OCI-LY7 (cell line): ENCODE results near the gene SENP1. TPM values are rescaled to one million over a fixed set of nuclear protein-coding genes. Genes with fewer than 3 reads are reported as not detected.

ENCODE experiments used
- BruUV-seq: library from RNA; stranded (reverse); fragments of 400-500 nt; replicated peaks from 2 replicates; lab custom pipeline; 2021; lab: Mats Ljungman, UMichigan
- CTCF ChIA-PET: fragments of 300-600 bp; sonication (Branson Sonifier 250); formaldehyde crosslinking; loops from one replicate; lab custom pipeline; 2022; ENCODE audit warnings: antibody characterized with exemption; ENCODE audit not compliant: unreplicated experiment; lab: Charles Lee
- POLR2A ChIA-PET: fragments of 300-600 bp; sonication (Branson Sonifier 250); formaldehyde crosslinking; loops from one replicate; lab custom pipeline; 2022; ENCODE audit warnings: antibody characterized with exemption; lab: Charles Lee
- DNase-seq: peaks from one replicate; pipeline ENCODE4 v3.0.0-alpha.2; 2015; ENCODE audit warnings: low spot score
- H2AFZ ChIP-seq: fragments of 200-600 bp; sonication (generic), shearing (Covaris generic); 2 replicates; pipeline ENCODE4 v1.6.1; 2014; ENCODE audit warnings: mild to moderate bottlenecking, antibody characterized with exemption, low read length, moderate library complexity
- H3K27ac ChIP-seq: fragments of 200-600 bp; sonication (generic); 2 replicates; pipeline ENCODE4 v1.5.1; 2014; ENCODE audit warnings: mixed run types, low read depth, mild to moderate bottlenecking, moderate library complexity, low read length, inconsistent platforms; ENCODE audit not compliant: poor library complexity, severe bottlenecking
- H3K36me3 ChIP-seq: fragments of 200-600 bp; sonication (generic); 2 replicates; pipeline ENCODE4 v1.6.1; 2014; ENCODE audit warnings: mild to moderate bottlenecking, antibody characterized with exemption, low read length, moderate library complexity, mixed read lengths; ENCODE audit not compliant: insufficient read depth
- H3K4me1 ChIP-seq: fragments of 200-600 bp; sonication (generic); 2 replicates; pipeline ENCODE4 v1.5.1; 2014; ENCODE audit warnings: mild to moderate bottlenecking, low read length; ENCODE audit not compliant: insufficient read depth, poor library complexity, severe bottlenecking
- H3K4me2 ChIP-seq: fragments of 200-600 bp; sonication (generic); 2 replicates; pipeline ENCODE4 v1.6.1; 2014; ENCODE audit warnings: mild to moderate bottlenecking, low read length
- H3K4me3 ChIP-seq: fragments of 200-600 bp; sonication (generic); 2 replicates; pipeline ENCODE4 v1.5.1; 2014; ENCODE audit warnings: mild to moderate bottlenecking, low read depth, low read length; ENCODE audit not compliant: poor library complexity, severe bottlenecking
- H3K79me2 ChIP-seq: fragments of 200-600 bp; sonication (generic); 2 replicates; pipeline ENCODE4 v1.6.1; 2016; ENCODE audit warnings: low read depth, mild to moderate bottlenecking, low read length, moderate library complexity, mixed read lengths; ENCODE audit not compliant: insufficient read depth
- H3K9me2 ChIP-seq: fragments of 200-600 bp; sonication (generic); 2 replicates; pipeline ENCODE4 v1.6.1; 2016; ENCODE audit warnings: mild to moderate bottlenecking, low read length, mixed read lengths; ENCODE audit not compliant: insufficient read depth
- H3K9me3 ChIP-seq: fragments of 200-600 bp; sonication (generic); 2 replicates; pipeline ENCODE4 v1.6.1; 2014; ENCODE audit warnings: mild to moderate bottlenecking, mixed run types, low read length, mixed read lengths
- H4K20me1 ChIP-seq: fragments of 200-600 bp; sonication (generic); 2 replicates; pipeline ENCODE4 v1.6.1; 2014; ENCODE audit warnings: mild to moderate bottlenecking, antibody characterized with exemption, low read length, moderate library complexity, mixed read lengths; ENCODE audit not compliant: insufficient read depth
- CTCF ChIP-seq: fragments of 200-600 bp; sonication (generic); conservative IDR thresholded peaks from 2 replicates; pipeline ENCODE4 v1.5.1; 2014; ENCODE audit warnings: mild to moderate bottlenecking, antibody characterized with exemption, low read length, moderate library complexity, mixed read lengths
- EZH2phosphoT487 ChIP-seq: fragments of 200-600 bp; sonication (generic); IDR thresholded peaks from 2 replicates; pipeline ENCODE4 v1.6.1; 2018; ENCODE audit warnings: low read depth, borderline replicate concordance, mild to moderate bottlenecking, mixed run types, antibody characterized with exemption, low read length, moderate library complexity, mixed read lengths
- intact Hi-C: fragments of 100-400 bp; cut with micrococcal nuclease; formaldehyde crosslinking; loops from one replicate; pipeline ENCODE4 v1.10.0; 2022; ENCODE audit not compliant: unreplicated experiment
- total RNA-seq, 2 experiments: library from RNA; depleted of rRNA in 1 of 2; stranded (reverse); fragments of >200 nt in 1 of 2; shearing (Covaris generic) in 1 of 2; gene quantifications; 2 replicates each; pipeline ENCODE4 v1.2.3, GENCODE V29; 2014 to 2022

SENP1 gene
- total RNA-seq, 2 experiments from 2014 or later, result 48.3 to 54.7 TPM

GRCh38 chr12:48129376-48129775 lies 23.5 kb upstream of the SENP1 start:
- peaks cover 95% of the 10 kb centered on the region for H3K36me3 ChIP-seq
- no peak overlapping the region for H2AFZ ChIP-seq
- no peak for DNase-seq
- H3K79me2 ChIP-seq, result no peaks in the 10 kb centered on the region
- BruUV-seq, result no TSS peak
- ChIA-PET POLR2A (interaction anchor here (0.6 to 1.2 kb wide), 3 partner anchors 13 to 607 kb away, joined by 3 to 4 read pairs (median 3); no protein-coding TSS in a partner anchor), CTCF (no interaction called here)
- H3K9me2 ChIP-seq, result no peaks in the 10 kb centered on the region
- H3K27ac ChIP-seq, result no peak overlapping the region
- intact Hi-C loops, result no loop called here
- H3K4me2 ChIP-seq, result no peak overlapping the region
- H3K4me3 ChIP-seq, result no peak overlapping the region
- no peaks in the 10 kb centered on the region for H4K20me1 ChIP-seq
- H3K4me1 ChIP-seq, result no peaks in the 10 kb centered on the region
- no peaks in the 10 kb centered on the region for H3K9me3 ChIP-seq
- TF ChIP-seq CTCF (no peak), EZH2phosphoT487 (no peak)

GRCh38 chr12:48128800-48129199 lies 22.9 kb upstream of the SENP1 start:
- H3K79me2 ChIP-seq, result no peaks in the 10 kb centered on the region
- ChIA-PET POLR2A (interaction anchor here (0.6 to 1.2 kb wide), 5 partner anchors 9 to 608 kb away, joined by 3 to 5 read pairs (median 3); partner anchors contain the start of gene PFKM), CTCF (no interaction called here)

More at GRCh38 chr12:48128800-48129199, 22.9 kb upstream of the SENP1 start:
- DNase-seq, result no peak
- intact Hi-C loops, result no loop called here
- TF ChIP-seq CTCF, result no peak
- no peak for TF ChIP-seq EZH2phosphoT487
- no peak overlapping the region for H2AFZ ChIP-seq
- no peaks in the 10 kb centered on the region for H4K20me1 ChIP-seq
- H3K27ac ChIP-seq, result no peak overlapping the region
- H3K4me2 ChIP-seq, result no peak overlapping the region
- no TSS peak for BruUV-seq
- no peaks in the 10 kb centered on the region for H3K9me2 ChIP-seq
- no peak overlapping the region for H3K4me3 ChIP-seq
- peaks cover 93% of the 10 kb centered on the region for H3K36me3 ChIP-seq
- no peaks in the 10 kb centered on the region for H3K4me1 ChIP-seq
- H3K9me3 ChIP-seq, result no peaks in the 10 kb centered on the region
